Measurements from ENCODE around the gene TRIM58.

TRIM58 gene

DNA sequence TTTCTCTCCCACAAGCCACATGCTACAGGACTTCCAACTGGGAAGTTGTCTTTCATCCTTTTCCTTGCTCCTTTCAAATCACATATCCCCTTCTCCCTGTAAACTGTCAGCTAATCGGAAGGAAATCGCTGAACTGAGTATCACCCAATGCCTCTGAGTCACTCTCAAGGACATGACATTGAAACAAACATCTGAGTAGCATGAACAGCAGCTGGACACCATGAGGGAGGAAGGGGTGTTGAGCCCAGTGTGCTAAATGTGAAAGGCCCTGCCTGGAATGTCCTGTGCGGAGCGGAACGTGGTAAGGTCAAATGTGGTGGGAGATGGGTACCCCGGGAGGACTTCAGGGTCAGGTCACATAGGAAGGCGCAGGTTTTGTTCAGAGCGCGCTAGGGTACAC is 67.9 kb downstream of the TRIM58 start, which contains the start of gene OR2AJ1:
Gene OR2AJ1, plus strand, starts transcription at position 22 of the 400 bp plus-strand sequence. CDS start 8,880 bp downstream, outside the sequence.
- Histone ChIP-seq H3F3A (ENCODE audit: insufficient read depth, low read length) (no peaks in the 10 kb centered on the region), H3K9me2 (ENCODE audit: low read depth, low read length) (no peaks in the 10 kb centered on the region), H3K27ac (ENCODE audit: low read depth, low read length, poor library complexity, severe bottlenecking) (no peak within 1 kb of the TSS), H2AFZ (ENCODE audit: low read length) (no peak within 1 kb of the TSS), H3K4me1 (ENCODE audit: insufficient read depth, low read length, severe bottlenecking) (no peaks in the 10 kb centered on the region), H3K36me3 (ENCODE audit: insufficient read depth, low read length) (no peaks in the 10 kb centered on the region), H3K9me3 (ENCODE audit: low read length) (no peaks in the 10 kb centered on the region), H3K27me3 (ENCODE audit: insufficient read depth, low read length) (no peaks in the 10 kb centered on the region), H4K20me1 (ENCODE audit: insufficient read depth, low read length) (no peaks in the 10 kb centered on the region), H3K79me2 (ENCODE audit: insufficient read depth, low read length) (no peaks in the 10 kb centered on the region), H3K9ac (ENCODE audit: low read length) (no peak within 1 kb of the TSS), H3K4me2 (ENCODE audit: low read length) (no peak within 1 kb of the TSS), H3K4me3 (ENCODE audit: low read depth, low read length, poor library complexity, severe bottlenecking) (no peak within 1 kb of the TSS)
- TF ChIP-seq EZH2 (IDR thresholded peaks at IDR 0.05; ENCODE audit: borderline replicate concordance, low read length), result no peak
- TF ChIP-seq, protein P1, sequence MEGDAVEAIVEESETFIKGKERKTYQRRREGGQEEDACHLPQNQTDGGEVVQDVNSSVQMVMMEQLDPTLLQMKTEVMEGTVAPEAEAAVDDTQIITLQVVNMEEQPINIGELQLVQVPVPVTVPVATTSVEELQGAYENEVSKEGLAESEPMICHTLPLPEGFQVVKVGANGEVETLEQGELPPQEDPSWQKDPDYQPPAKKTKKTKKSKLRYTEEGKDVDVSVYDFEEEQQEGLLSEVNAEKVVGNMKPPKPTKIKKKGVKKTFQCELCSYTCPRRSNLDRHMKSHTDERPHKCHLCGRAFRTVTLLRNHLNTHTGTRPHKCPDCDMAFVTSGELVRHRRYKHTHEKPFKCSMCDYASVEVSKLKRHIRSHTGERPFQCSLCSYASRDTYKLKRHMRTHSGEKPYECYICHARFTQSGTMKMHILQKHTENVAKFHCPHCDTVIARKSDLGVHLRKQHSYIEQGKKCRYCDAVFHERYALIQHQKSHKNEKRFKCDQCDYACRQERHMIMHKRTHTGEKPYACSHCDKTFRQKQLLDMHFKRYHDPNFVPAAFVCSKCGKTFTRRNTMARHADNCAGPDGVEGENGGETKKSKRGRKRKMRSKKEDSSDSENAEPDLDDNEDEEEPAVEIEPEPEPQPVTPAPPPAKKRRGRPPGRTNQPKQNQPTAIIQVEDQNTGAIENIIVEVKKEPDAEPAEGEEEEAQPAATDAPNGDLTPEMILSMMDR (IDR thresholded peaks at IDR 0.05; ENCODE audit: low read length), result no peak
